Measurements from ENCODE around the gene ATP6V1C2.

Gene ATP6V1C2

GRCh38 chr2:10781746-10782145 lies 60.3 kb downstream of the ATP6V1C2 start:
- H2AFZ ChIP-seq (ENCODE audit: low read depth, low read length): no peak overlapping the region
- no peaks in the 10 kb centered on the region for H3K4me1 ChIP-seq (ENCODE audit: low read length)
- H3K79me2 ChIP-seq (ENCODE audit: low read length): peaks cover 10% of the 10 kb centered on the region
- no peak overlapping the region for H3K27ac ChIP-seq (ENCODE audit: low read length)
- TF ChIP-seq EZH2phosphoT487 (IDR thresholded peaks at IDR 0.05; ENCODE audit: low read depth): no peak
- no peak for TF ChIP-seq CTCF (IDR thresholded peaks at IDR 0.05; ENCODE audit: low read depth, low read length)
- no peaks in the 10 kb centered on the region for H3K9me3 ChIP-seq (ENCODE audit: insufficient read depth, low read length)
- no peaks in the 10 kb centered on the region for H3K27me3 ChIP-seq (ENCODE audit: low read depth, low read length)
- no peak overlapping the region for H3K4me3 ChIP-seq (ENCODE audit: low read length)
- no peak overlapping the region for H3K9ac ChIP-seq (ENCODE audit: low read length)
- no peak overlapping the region for H3K4me2 ChIP-seq (ENCODE audit: low read length)
- H3K36me3 ChIP-seq (replicated peaks; ENCODE audit: low read depth, low read length): peaks cover 60% of the 10 kb centered on the region
- peaks cover 34% of the 10 kb centered on the region for H4K20me1 ChIP-seq (ENCODE audit: insufficient read depth, low read length)

- H3K9ac ChIP-seq (ENCODE audit: low read length): no peak overlapping the region
- H3K27me3 ChIP-seq (ENCODE audit: low read depth, low read length): no peaks in the 10 kb centered on the region
- H4K20me1 ChIP-seq (ENCODE audit: insufficient read depth, low read length): peaks cover 34% of the 10 kb centered on the region
- H3K4me1 ChIP-seq (ENCODE audit: low read length): no peaks in the 10 kb centered on the region
- H3K9me3 ChIP-seq (ENCODE audit: insufficient read depth, low read length): no peaks in the 10 kb centered on the region
- H3K36me3 ChIP-seq (replicated peaks; ENCODE audit: low read depth, low read length): peaks cover 69% of the 10 kb centered on the region
- H2AFZ ChIP-seq (ENCODE audit: low read depth, low read length): no peak overlapping the region
- no peak for TF ChIP-seq CTCF (IDR thresholded peaks at IDR 0.05; ENCODE audit: low read depth, low read length)
- TF ChIP-seq EZH2phosphoT487 (IDR thresholded peaks at IDR 0.05; ENCODE audit: low read depth): no peak
- H3K4me2 ChIP-seq (ENCODE audit: low read length): no peak overlapping the region
- no peak overlapping the region for H3K27ac ChIP-seq (ENCODE audit: low read length)
- peaks cover 22% of the 10 kb centered on the region for H3K79me2 ChIP-seq (ENCODE audit: low read length)
- no peak overlapping the region for H3K4me3 ChIP-seq (ENCODE audit: low read length)
These were observed 62.0 kb downstream of the ATP6V1C2 start for GRCh38 chr2:10783421-10783820.

GRCh38 chr2:10784719-10785118 lies 63.3 kb downstream of the ATP6V1C2 start:
- no peak overlapping the region for H3K4me3 ChIP-seq (ENCODE audit: low read length)
- no peaks in the 10 kb centered on the region for H3K9me3 ChIP-seq (ENCODE audit: insufficient read depth, low read length)
- peaks cover 81% of the 10 kb centered on the region for H3K36me3 ChIP-seq (replicated peaks; ENCODE audit: low read depth, low read length)
- H3K79me2 ChIP-seq (ENCODE audit: low read length): peaks cover 26% of the 10 kb centered on the region
- TF ChIP-seq EZH2phosphoT487 (IDR thresholded peaks at IDR 0.05; ENCODE audit: low read depth): no peak
- no peak for TF ChIP-seq CTCF (IDR thresholded peaks at IDR 0.05; ENCODE audit: low read depth, low read length)
- no peak overlapping the region for H3K4me2 ChIP-seq (ENCODE audit: low read length)
- no peak overlapping the region for H2AFZ ChIP-seq (ENCODE audit: low read depth, low read length)
- H3K4me1 ChIP-seq (ENCODE audit: low read length): no peaks in the 10 kb centered on the region
- no peak overlapping the region for H3K9ac ChIP-seq (ENCODE audit: low read length)
- H4K20me1 ChIP-seq (ENCODE audit: insufficient read depth, low read length): peaks cover 35% of the 10 kb centered on the region
- H3K27ac ChIP-seq (ENCODE audit: low read length): no peak overlapping the region
- H3K27me3 ChIP-seq (ENCODE audit: low read depth, low read length): no peaks in the 10 kb centered on the region

GRCh38 chr2:10785260-10785659 lies 63.8 kb downstream of the ATP6V1C2 start:
- TF ChIP-seq CTCF (IDR thresholded peaks at IDR 0.05; ENCODE audit: low read depth, low read length) (no peak), EZH2phosphoT487 (IDR thresholded peaks at IDR 0.05; ENCODE audit: low read depth) (no peak)
- Histone ChIP-seq H3K4me1 (ENCODE audit: low read length) (peaks cover under 1% of the 10 kb centered on the region; the same call in 1 of the 2 replicates), H3K9me3 (ENCODE audit: insufficient read depth, low read length) (no peaks in the 10 kb centered on the region), H3K27me3 (ENCODE audit: low read depth, low read length) (no peaks in the 10 kb centered on the region), H4K20me1 (ENCODE audit: insufficient read depth, low read length) (peaks cover 35% of the 10 kb centered on the region), H3K27ac (ENCODE audit: low read length) (no peak overlapping the region), H3K4me2 (ENCODE audit: low read length) (no peak overlapping the region), H3K79me2 (ENCODE audit: low read length) (peaks cover 28% of the 10 kb centered on the region), H3K9ac (ENCODE audit: low read length) (no peak overlapping the region), H3K4me3 (ENCODE audit: low read length) (no peak overlapping the region), H2AFZ (ENCODE audit: low read depth, low read length) (no peak overlapping the region), H3K36me3 (replicated peaks; ENCODE audit: low read depth, low read length) (peaks cover 79% of the 10 kb centered on the region)

All from OCI-LY3 (cell line).